DMS 273 treated with DMSO at 0.1 percent for 48 hours (cell line): ENCODE results near the gene DLGAP1.
A peak's percentile ranks its signal among the peaks of the same experiment; 100 is the strongest.

Experiments
- DNase-seq: peaks from one replicate; lab custom pipeline; 2025; lab: John Stamatoyannopoulos, UW

The DLGAP1 gene

DNA sequence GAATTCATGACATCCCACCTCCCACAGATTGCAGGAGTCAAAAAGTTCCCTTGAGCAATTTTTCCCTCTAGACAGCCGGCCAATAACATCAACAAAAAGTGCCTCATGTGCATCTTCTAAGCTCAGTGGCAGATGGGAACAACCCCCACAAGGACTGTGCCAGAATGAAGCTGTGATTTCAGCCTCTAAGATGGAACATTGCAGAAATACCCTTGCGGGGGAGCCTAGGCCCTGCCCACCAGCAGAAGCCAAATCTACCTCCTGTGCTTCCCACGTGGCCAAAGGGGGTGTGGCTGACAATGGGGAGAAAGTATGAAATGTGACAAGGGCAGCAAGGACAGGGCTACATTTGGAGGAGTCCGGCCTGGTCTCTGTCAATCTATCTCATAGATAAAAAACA, 522.8 kb downstream of the DLGAP1 start:
- DNase-seq = peak; percentile 75

GRCh38 chr18:3931542-3932112, 523.5 kb downstream of the DLGAP1 start:
- DNase-seq = no peak

GRCh38 chr18:3931013-3931315, 524.1 kb downstream of the DLGAP1 start:
- DNase-seq = no peak

GRCh38 chr18:3930126-3931012, 524.7 kb downstream of the DLGAP1 start:
- no peak for DNase-seq

DNA sequence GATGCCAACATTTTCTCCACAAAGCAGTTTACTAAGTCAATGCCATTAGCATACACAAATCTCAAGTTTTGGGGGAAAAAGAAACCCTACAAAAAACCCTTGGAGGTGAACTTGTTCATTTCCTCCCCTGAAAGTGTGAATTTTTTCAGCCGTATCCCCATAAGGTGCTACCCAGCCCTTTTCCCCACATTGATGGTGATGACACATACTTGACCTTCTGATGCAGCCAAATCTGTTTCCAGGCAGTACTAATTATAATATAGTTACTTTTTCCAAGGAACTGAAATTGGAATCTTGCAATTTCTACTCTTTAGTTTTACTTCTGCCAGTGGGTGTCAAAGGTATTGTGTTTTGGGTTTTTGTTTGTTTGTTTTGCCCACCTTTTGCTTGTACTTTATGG, 530.7 kb downstream of the DLGAP1 start:
- no peak for DNase-seq

DNA sequence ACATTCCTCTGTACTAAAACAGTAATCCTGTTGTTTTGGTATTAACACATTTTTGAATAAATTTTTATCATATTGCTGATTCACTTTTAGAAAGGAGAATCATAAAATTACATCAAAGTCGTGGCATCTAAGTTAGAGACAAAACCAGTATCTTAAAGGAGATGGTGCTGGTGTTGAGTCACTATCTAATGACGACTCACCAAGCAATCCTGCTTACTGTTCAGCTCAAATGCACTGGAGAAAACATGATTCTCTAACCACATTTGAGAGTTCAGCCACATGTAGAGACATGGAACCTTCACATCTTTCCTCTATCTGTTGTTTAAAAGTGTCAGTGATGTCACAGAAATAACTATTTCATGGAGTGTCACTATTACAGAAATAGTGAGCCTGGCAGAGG, 531.4 kb downstream of the DLGAP1 start:
- DNase-seq = no peak

DNA sequence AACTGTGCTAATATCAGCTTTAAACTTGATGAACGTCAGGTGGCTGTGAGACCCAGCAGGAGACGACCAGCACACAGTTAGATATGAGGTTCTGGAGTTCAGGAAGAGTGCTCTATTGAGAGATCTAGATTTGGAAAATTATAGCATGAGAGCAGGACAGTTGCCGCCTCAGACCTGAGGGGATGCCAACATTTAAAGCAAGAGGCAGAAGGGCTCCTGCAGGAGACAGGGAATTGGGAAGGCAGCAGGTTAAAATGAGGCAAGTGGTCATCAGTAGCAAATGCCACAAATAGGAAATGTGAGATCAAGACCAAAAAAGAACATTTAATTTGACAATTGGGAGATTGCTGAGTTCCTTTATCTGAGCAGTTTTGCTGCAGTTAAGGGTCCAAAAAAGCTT, 533.3 kb downstream of the DLGAP1 start:
- DNase-seq = no peak

DNA sequence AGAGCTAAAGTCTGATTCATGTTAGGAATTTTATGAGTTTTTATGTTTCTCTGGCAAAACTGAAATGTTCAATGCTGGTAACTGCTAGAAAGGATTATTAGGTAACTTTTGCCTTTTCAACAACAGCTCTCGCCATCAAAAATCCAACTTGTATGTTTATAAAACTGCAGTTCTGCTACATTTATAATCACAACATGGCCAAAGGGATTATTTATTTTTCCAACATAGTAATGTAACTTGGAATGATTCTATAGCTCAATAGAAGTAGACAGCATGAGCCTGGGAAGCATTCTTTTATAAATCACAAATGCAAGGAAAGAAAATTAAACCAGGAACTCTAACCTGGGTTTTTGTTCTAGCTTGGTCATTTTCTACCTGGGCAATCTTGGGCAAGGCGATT, 534.3 kb downstream of the DLGAP1 start:
- no peak for DNase-seq

DNA sequence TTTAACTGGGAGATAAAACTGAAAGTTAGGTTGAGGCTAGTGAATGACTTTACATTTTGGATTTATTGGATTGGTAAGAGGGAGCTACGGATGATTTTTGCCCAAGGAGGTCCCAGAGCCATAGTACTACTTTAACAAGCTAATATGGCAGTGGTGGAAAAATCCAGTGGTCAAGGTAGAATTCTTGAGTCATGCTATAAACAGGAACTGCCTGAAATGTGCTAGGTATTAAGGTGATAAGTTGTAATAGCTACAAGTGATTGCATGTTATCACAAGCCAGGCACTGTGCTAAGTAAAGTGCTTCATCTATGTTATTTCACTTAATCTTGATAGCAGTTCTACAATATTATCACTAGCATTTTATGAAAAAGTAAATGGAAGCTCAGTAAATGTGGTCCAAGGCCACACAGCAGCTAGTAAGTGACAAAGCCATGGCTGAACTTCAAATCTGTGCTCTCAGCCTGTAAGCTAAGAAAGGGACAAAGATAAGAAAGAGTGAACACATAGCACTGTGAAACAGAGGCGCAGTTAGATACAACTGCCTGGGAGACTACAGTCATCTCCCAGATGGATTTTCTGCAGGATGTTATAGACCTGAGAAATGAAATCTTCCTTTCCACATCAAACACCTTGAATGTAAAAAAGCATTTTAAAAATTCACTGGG, 535.6 kb downstream of the DLGAP1 start:
- DNase-seq = no peak

- peak; percentile 70 for DNase-seq
These were observed 539.0 kb downstream of the DLGAP1 start for GRCh38 chr18:3916082-3916481.

- no peak for DNase-seq
These were observed 540.1 kb downstream of the DLGAP1 start for GRCh38 chr18:3914833-3915610.

DNA sequence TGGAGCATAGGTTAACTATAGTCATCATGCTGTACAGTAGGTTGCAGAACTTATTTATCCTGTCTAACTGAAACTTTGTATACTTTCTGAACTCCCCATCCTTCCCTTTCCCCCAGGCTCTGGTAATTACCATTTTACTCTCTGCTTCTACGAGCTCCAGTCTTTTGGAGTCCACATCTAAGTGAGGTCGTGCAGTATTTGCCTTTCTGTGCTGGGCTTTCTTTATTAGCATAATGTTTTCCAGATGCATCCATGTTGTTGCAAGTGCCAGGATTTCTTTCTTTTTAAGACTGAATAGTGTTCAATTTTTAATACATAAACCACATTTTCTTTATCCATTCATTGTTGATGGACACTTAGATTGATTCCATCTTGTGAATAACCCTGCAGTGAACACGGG, 541.0 kb downstream of the DLGAP1 start:
- no peak for DNase-seq

DNA sequence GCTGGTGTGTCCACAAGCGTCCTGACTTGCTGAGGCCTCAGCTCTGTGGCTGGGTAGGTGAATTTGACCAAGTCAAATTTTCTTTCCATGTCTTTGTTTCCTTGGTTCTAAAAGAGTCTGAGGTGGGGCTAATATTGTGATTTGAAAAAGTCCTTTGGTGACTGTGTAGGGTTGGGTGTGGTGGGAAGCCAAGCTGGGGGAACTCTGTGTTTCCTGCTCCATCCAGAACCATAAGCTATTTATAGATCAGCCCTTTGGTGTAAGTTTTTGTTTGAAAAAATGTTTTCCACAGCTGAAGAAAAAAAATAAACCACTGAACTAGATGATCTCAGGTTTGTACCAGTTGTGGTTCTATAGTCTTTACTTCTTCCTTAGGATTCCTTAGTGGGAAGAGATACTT, 542.4 kb downstream of the DLGAP1 start:
- no peak for DNase-seq

- DNase-seq = no peak
These were observed 543.7 kb downstream of the DLGAP1 start for GRCh38 chr18:3911413-3911812.

DNA sequence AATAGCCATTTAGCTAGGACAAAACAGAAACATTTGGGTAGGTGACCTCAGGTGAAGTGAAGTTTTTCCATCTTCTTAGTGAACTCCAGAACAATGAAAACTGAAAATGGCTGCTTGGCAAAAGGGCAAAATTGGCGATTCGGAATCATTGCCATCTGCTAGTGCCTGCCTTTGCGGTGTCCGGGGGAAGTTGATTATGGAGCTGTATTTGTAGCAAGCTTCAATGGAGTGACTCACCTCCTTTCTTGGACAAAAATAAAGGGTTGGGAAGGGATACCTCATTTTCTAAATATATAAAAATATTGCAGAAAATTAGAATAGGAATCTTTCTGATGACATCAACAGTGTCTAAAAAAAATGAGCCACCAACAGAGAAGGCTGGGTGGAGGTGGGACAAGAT, 544.6 kb downstream of the DLGAP1 start:
- DNase-seq = peak; percentile 9

DNA sequence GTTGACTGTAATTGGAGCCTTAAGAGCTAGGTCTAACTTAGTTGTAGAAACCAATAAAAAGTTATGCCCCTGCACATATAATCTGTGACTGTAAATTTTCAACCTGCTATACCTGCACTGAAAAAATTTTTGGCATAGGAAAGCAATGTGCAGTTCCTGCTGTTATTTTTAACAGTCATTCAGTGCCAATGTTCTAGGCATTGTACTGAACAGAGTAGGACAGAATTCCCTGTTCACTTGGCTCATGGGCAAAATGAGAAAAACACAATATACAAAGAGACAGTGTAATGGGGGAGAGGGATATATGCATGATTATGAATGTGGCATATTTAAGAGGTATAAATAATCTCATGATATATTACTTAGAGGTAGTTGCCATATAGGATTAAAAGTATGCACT, 547.2 kb downstream of the DLGAP1 start:
- DNase-seq = no peak

- DNase-seq = no peak
These were observed 548.9 kb downstream of the DLGAP1 start for GRCh38 chr18:3906116-3906750.

- no peak for DNase-seq
These were observed 551.8 kb downstream of the DLGAP1 start for GRCh38 chr18:3903337-3903736.

GRCh38 chr18:3902676-3903075, 552.4 kb downstream of the DLGAP1 start:
- DNase-seq = no peak

DNA sequence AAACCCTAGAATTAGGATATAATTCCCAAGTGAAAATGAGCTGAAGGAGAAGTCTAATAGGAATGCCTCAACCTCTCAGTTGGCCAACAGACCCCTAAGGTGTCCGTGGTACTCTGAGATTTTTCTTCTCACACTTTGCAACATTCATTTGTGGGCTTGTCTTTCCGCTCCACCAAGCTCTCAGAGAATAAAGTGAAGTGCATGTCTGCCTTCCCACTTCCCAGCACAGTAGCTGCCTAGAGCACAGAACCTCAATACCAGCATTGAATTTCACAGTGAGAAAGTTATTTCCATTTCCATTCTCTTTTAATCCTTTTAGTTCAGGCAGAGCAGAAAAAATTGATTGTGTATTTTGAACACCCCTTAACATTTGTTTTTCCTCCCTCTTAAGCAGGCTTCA, 553.3 kb downstream of the DLGAP1 start:
- DNase-seq = no peak

DNA sequence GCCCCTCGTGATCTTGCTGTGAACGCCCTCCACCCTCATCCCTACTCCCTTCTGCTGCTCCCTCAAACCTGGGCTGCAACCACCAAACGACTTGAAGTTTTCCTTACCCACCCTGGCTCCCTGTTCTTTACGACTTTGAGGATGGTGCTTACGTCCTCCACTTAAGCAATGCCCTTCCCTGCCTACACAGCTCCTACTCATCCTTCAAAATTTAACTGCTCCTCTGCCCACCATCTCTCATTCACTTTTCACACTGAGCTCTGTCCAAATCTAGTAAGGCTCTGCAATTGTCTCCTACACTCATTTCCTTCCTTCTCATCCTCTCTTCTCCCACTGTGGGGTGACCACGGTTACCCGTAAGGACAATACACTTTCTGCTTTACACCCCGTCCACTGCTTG, 554.1 kb downstream of the DLGAP1 start:
- no peak for DNase-seq

GRCh38 chr18:3900327-3900726, 554.8 kb downstream of the DLGAP1 start:
- no peak for DNase-seq
